Liver (tissue), 9 donors: ENCODE results near the gene SPTB. TPM values are rescaled to one million over a fixed set of nuclear protein-coding genes. Genes with fewer than 3 reads are reported as not detected.

ENCODE experiments used
- DNase-seq: peaks from one replicate; pipeline ENCODE4 v3.0.0-alpha.2; 2017; ENCODE audit warnings: low spot score
- H3K27ac ChIP-seq, 2 donors: one replicate each; pipeline ENCODE4 v1.7.0; 2013; ENCODE audit warnings: inconsistent platforms in 2 of 2, low read length in 2 of 2, control low read depth in 1 of 2, low read depth in 1 of 2, mild to moderate bottlenecking in 1 of 2
- H3K27me3 ChIP-seq, 4 donors: one replicate each; pipeline versions ENCODE4 v1.6.1 to v1.7.0; 2013; ENCODE audit warnings: low read length in 3 of 4, inconsistent platforms in 1 of 4, mild to moderate bottlenecking in 1 of 4, moderate library complexity in 1 of 4; ENCODE audit not compliant: control insufficient read depth in 4 of 4, insufficient read depth in 4 of 4
- H3K36me3 ChIP-seq, 4 donors: one replicate each; pipeline versions ENCODE4 v1.6.1 to v1.7.0; 2013; ENCODE audit warnings: low read length in 3 of 4, mild to moderate bottlenecking in 3 of 4, low read depth in 1 of 4, moderate library complexity in 1 of 4; ENCODE audit not compliant: control insufficient read depth in 4 of 4, insufficient read depth in 3 of 4
- H3K4me1 ChIP-seq, 4 donors: one replicate each; pipeline versions ENCODE4 v1.6.1 to v1.7.0; 2013; ENCODE audit warnings: low read length in 3 of 4, mild to moderate bottlenecking in 3 of 4, moderate library complexity in 1 of 4; ENCODE audit not compliant: control insufficient read depth in 4 of 4, insufficient read depth in 4 of 4
- H3K4me3 ChIP-seq, 3 donors: one replicate each; pipeline versions ENCODE4 v1.6.1 to v1.7.0; 2013; ENCODE audit warnings: low read length in 3 of 3, control low read depth in 1 of 3, low read depth in 1 of 3, mild to moderate bottlenecking in 1 of 3
- H3K9ac ChIP-seq, 2 donors: one replicate each; pipeline ENCODE4 v1.7.0; 2013; ENCODE audit warnings: low read length in 2 of 2, mild to moderate bottlenecking in 2 of 2, moderate library complexity in 2 of 2, control low read depth in 1 of 2, low read depth in 1 of 2
- H3K9me3 ChIP-seq, 4 donors: one replicate each; pipeline versions ENCODE4 v1.6.1 to v1.7.0; 2013; ENCODE audit warnings: low read length in 3 of 4; ENCODE audit not compliant: control insufficient read depth in 4 of 4
- ATF3 ChIP-seq: IDR thresholded peaks from 2 replicates; pipeline ENCODE4 v1.6.1; 2016; ENCODE audit warnings: antibody characterized with exemption
- CTCF ChIP-seq: fragments of 150-350 bp; IDR thresholded peaks from 2 replicates; pipeline ENCODE4 v1.5.1; 2017; ENCODE audit warnings: improper control_type of control experiment, low read depth, low read length; ENCODE audit not compliant: missing input control
- EGR1 ChIP-seq, 2 donors: IDR thresholded peaks; 2 replicates each; pipeline ENCODE4 v1.6.1; 2016 to 2018; ENCODE audit warnings: antibody characterized with exemption in 2 of 2, low read depth in 2 of 2
- FOXA1 ChIP-seq: IDR thresholded peaks from 2 replicates; pipeline ENCODE4 v1.6.1; 2016; ENCODE audit warnings: antibody characterized with exemption
- FOXA2 ChIP-seq: IDR thresholded peaks from 2 replicates; pipeline ENCODE4 v1.6.1; 2016; ENCODE audit warnings: antibody characterized with exemption
- GABPA ChIP-seq, 2 donors: IDR thresholded peaks in 1 of 2; conservative IDR thresholded peaks in 1 of 2; 2 replicates each; pipeline ENCODE4 v1.6.1; 2016; ENCODE audit warnings: antibody characterized with exemption in 2 of 2, mild to moderate bottlenecking in 1 of 2, moderate library complexity in 1 of 2
- HNF4A ChIP-seq, 2 donors: conservative IDR thresholded peaks; 2 replicates each; pipeline ENCODE4 v1.6.1; 2016; ENCODE audit warnings: antibody characterized with exemption in 2 of 2, mild to moderate bottlenecking in 2 of 2
- HNF4G ChIP-seq: IDR thresholded peaks from 2 replicates; pipeline ENCODE4 v1.6.1; 2016; ENCODE audit warnings: antibody characterized with exemption
- JUND ChIP-seq, 2 donors: IDR thresholded peaks; 2 replicates each; pipeline ENCODE4 v1.6.1; 2016; ENCODE audit warnings: antibody characterized with exemption in 2 of 2
- MAX ChIP-seq: IDR thresholded peaks from 2 replicates; pipeline ENCODE4 v1.6.1; 2016; ENCODE audit warnings: antibody characterized with exemption
- NR2F2 ChIP-seq: IDR thresholded peaks from 2 replicates; pipeline ENCODE4 v1.6.1; 2016; ENCODE audit warnings: antibody characterized with exemption
- RAD21 ChIP-seq, 2 donors: IDR thresholded peaks; 2 replicates each; pipeline ENCODE4 v1.6.1; 2016; ENCODE audit warnings: antibody characterized with exemption in 2 of 2, mild to moderate bottlenecking in 2 of 2
- REST ChIP-seq: IDR thresholded peaks from 2 replicates; pipeline ENCODE4 v1.6.1; 2016; ENCODE audit warnings: antibody characterized with exemption, mild to moderate bottlenecking
- RXRA ChIP-seq, 2 donors: IDR thresholded peaks; 2 replicates each; pipeline ENCODE4 v1.6.1; 2017 to 2018; ENCODE audit warnings: antibody characterized with exemption in 2 of 2, mild to moderate bottlenecking in 1 of 2
- SP1 ChIP-seq: IDR thresholded peaks from 2 replicates; pipeline ENCODE4 v1.6.1; 2018; ENCODE audit warnings: antibody characterized with exemption, mild to moderate bottlenecking
- TAF1 ChIP-seq: conservative IDR thresholded peaks from 2 replicates; pipeline ENCODE4 v1.6.1; 2016; ENCODE audit warnings: antibody characterized with exemption, mild to moderate bottlenecking
- YY1 ChIP-seq: IDR thresholded peaks from 2 replicates; pipeline ENCODE4 v1.6.1; 2016; ENCODE audit warnings: antibody characterized with exemption, mild to moderate bottlenecking
- ZBTB33 ChIP-seq: IDR thresholded peaks from 2 replicates; pipeline ENCODE4 v1.6.1; 2016; ENCODE audit warnings: antibody characterized with exemption
- WGBS: extraction: QIAGEN DNeasy Blood & Tissue Kit; methylation state at CpG from one replicate; pipeline ENCODE4 v1.1.7; 2013; 5-methylcytosine and 5-hydroxymethylcytosine counted together
- polyA plus RNA-seq, 2 donors: library from polyadenylated mRNA; stranded (reverse) in 1 of 2; unstranded in 1 of 2; fragments of 200-250 nt in 1 of 2; fragments of >200 nt in 1 of 2; fragmentation: Nextera tagmentation in 1 of 2; extraction: Ambion mirVana in 1 of 2; gene quantifications; one replicate each; pipeline versions ENCODE4 v1.2.1 to v1.2.3, GENCODE V29; 2013 to 2015
- total RNA-seq, 2 donors: library from RNA; depleted of rRNA; stranded (reverse); fragments of >200 nt; gene quantifications; one replicate each; pipeline ENCODE4 v1.2.3, GENCODE V29; 2014
- donor health status: healthy.
- donor health status: healthy.
- donor health status: healthy.
- donor health status: healthy.
- donor health status: healthy.

Gene SPTB
- total and polyA plus RNA-seq, 4 donors: 0.12 to 332 (median 0.26) TPM

- no peaks in the 10 kb centered on the region for H3K9me3 ChIP-seq
- H3K9ac ChIP-seq: no peak overlapping the region
- peaks cover 0 to 3% (median 0%) of the 10 kb centered on the region in 4 donors for H3K27me3 ChIP-seq
- WGBS: 92% methylated on average over 3 of the region's 3 CpGs
- no peak overlapping the region for H3K27ac ChIP-seq
- H3K36me3 ChIP-seq: no peaks in the 10 kb centered on the region
- H3K4me3 ChIP-seq: no peak overlapping the region
- peaks cover 0 to 6% (median 2%) of the 10 kb centered on the region in 4 donors for H3K4me1 ChIP-seq
- TF ChIP-seq ZBTB33: no peak
- no peak for TF ChIP-seq MAX
- no peak for TF ChIP-seq YY1
- no peak for TF ChIP-seq EGR1 (IDR thresholded peaks at IDR 0.05; ENCODE audit: low read depth in 2 of 2)
- TF ChIP-seq ATF3: no peak
- no peak for TF ChIP-seq RXRA (IDR thresholded peaks at IDR 0.05)
- no peak for TF ChIP-seq FOXA1
- no peak for TF ChIP-seq SP1
- no peak for TF ChIP-seq CTCF
- no peak for TF ChIP-seq HNF4A (conservative IDR thresholded peaks at IDR 0.05)
- no peak for TF ChIP-seq HNF4G
- no peak for TF ChIP-seq FOXA2
- DNase-seq: no peak
Measured at GRCh38 chr14:64828071-64828470, 51.6 kb downstream of the SPTB start.

GRCh38 chr14:64826845-64827244 is 52.9 kb downstream of the SPTB start:
- Histone ChIP-seq H3K27ac (no peak overlapping the region), H3K4me1 (peaks cover 0 to 7% (median 2%) of the 10 kb centered on the region in 4 donors), H3K27me3 (peaks cover 0 to 3% (median 0%) of the 10 kb centered on the region in 4 donors), H3K4me3 (no peak overlapping the region), H3K9me3 (no peaks in the 10 kb centered on the region), H3K36me3 (no peaks in the 10 kb centered on the region), H3K9ac (no peak overlapping the region)
- TF ChIP-seq FOXA2: no peak
- TF ChIP-seq RAD21 (IDR thresholded peaks at IDR 0.05): no peak
- no peak for TF ChIP-seq YY1
- no peak for TF ChIP-seq REST
- TF ChIP-seq NR2F2: no peak
- no peak for TF ChIP-seq SP1
- TF ChIP-seq JUND (IDR thresholded peaks at IDR 0.05): no peak
- TF ChIP-seq TAF1: no peak
- TF ChIP-seq ZBTB33: no peak
- no peak for TF ChIP-seq HNF4A (conservative IDR thresholded peaks at IDR 0.05)
- TF ChIP-seq CTCF: no peak
- no peak for TF ChIP-seq EGR1 (IDR thresholded peaks at IDR 0.05; ENCODE audit: low read depth in 2 of 2)
- TF ChIP-seq GABPA (IDR thresholded peaks at IDR 0.05 in 1 of 2, conservative IDR thresholded peaks at IDR 0.05 in 1 of 2): no peak
- no peak for TF ChIP-seq HNF4G
- no peak for TF ChIP-seq ATF3
- no peak for TF ChIP-seq RXRA (IDR thresholded peaks at IDR 0.05)
- TF ChIP-seq FOXA1: no peak
- no peak for TF ChIP-seq MAX
- WGBS: 75% methylated on average over 6 of the region's 6 CpGs
- no peak for DNase-seq
